A172 (cell line): Measurements from ENCODE around the gene ANKS1B. TPM values are rescaled to one million over a fixed set of nuclear protein-coding genes. Genes with fewer than 3 reads are reported as not detected.

Experiments used
- DNase-seq: peaks from one replicate; pipeline ENCODE4 v3.0.0-alpha.2; 2015; ENCODE audit warnings: low spot score
- total RNA-seq: library from RNA; depleted of rRNA; stranded (reverse); fragments of >200 nt; shearing (Covaris generic); gene quantifications from 2 replicates; pipeline ENCODE4 v1.2.3, GENCODE V29; 2014

Gene ANKS1B
- total RNA-seq, 1 experiment from 2014 or later: 0.24 TPM

DNA sequence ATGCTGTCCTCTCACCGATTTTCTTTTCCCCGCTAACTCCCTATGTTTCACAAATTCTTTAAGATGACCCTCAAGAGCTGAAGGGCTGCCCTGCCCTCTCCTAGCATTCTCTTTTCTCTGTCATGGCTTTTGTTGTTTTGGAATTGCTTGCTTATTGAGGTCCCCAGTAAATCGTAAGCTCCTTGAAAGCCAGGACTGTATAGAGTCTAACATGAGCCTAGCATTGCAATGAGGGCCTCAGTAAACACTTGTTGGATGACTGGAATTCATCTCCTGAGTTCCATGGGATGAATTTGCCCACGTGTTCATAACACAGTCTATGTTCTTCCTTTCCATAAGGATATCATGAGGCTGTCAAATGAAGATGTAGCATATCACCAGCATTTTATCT, 1247.4 kb downstream of the ANKS1B start:
- no peak for DNase-seq

DNA sequence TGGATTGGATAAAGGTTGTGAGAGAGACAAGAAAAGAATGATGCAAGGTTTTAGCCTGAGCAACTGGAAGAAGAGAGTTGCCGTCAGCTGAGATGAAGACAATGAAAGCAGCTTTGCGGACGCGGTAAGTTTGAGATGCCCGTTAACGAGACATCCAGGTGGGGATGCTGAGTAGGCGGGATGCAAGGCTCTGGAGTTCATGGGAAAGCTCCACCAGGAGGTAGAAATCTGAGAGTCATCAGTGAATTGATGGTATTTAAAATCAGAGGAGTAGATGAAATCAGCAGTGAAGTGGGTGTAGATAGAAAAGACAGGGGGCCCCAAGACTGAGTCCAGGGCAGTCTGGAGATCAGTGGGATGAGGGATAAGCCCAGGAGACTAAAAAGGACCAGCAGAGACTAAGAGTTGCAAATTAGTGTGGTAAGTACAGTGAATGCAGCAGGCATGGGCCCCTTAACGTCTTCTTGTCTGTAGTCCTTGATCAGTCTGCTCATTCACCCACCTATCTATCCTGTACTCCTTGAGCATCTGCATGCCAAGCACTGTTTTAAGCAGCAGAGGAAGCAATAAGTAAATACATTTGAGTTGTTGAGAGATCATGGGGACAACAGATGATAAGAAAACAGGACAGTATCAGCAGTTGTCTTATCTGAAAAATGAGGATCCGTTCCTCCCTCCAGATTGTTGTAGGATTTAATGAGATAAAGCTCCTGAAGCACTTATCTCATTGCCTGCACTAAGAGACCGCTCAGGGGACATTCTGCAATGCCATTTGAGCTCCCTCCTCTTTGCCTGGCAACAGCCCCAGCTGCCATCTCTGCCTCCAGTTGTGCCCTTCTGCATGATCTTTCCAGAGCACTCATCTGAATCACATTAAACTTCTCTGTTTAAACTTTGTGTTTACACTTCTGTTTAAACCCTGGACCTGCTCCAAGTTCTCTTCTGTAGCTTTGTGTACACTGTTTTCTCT, 1248.1 kb downstream of the ANKS1B start:
- DNase-seq: no peak

DNA sequence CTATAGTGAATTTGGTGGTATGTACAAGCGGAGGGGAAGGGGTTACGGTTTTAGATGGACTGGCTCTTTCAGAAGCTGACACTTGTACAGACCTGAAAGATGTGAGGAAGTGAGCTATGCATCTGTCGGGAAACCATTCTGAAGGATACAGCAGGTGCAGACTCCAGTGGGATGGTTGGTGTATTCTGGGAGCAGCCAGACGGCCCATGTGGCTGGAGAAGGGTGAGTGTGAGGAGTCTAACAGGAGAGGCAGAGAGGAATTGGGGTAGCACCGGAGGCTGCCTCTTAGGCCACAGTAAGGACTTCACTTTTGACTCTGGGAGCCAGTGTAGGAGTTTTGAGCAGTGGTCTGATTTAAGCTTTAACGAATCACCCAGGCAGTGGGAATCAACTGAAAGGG, 1248.9 kb downstream of the ANKS1B start:
- no peak for DNase-seq

DNA sequence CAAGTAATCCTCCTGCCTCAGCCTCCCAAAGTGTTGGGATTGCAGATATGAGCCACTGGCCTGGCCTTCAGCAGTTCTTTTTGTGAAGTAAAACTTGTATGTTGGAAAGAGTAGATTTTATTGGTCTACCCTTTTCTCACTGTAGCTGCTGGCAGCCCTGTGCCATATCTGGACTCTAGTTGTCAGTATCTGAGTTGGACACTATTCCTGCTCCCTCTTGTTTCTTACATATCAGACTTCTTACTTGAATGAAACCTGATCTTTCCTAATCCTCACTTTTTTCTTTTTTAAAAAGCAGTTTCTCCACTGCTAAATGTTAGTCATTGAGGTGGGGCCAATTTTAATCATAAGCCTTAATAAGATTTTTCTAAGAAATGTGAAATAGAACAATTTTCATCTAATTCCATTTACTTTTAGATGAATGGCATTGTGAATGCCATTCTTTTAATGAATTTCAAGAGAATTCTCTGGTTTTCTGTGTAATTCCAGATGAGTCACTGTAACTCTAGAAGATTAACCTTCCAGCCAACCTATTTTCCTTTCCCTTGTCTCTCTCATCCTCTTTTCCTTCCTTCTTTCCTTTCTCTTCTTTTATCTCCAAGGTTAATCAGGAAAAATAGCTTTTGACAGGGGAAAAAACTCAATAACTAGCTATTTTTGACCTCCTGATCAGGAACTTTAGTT, 1250.9 kb downstream of the ANKS1B start:
- DNase-seq: no peak

DNA sequence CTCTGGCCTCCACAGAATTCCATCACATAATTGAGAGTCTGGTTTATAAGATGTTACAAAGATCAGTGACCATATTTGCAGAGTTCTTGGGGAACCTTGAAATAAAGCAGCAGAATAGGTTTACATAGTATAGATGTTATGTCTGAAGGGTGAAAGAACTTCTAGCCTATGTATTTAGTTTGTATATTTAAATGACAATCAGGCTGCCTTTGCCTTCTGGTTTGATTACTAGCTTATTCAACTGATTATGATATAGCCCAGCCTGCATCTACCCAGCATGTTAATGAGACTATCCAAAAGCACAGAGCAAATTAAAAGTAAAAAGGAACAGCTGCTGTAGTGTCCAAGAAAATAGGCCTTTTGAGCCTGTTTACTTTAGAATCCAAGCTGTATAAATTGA, 1254.3 kb downstream of the ANKS1B start:
- DNase-seq: no peak

DNA sequence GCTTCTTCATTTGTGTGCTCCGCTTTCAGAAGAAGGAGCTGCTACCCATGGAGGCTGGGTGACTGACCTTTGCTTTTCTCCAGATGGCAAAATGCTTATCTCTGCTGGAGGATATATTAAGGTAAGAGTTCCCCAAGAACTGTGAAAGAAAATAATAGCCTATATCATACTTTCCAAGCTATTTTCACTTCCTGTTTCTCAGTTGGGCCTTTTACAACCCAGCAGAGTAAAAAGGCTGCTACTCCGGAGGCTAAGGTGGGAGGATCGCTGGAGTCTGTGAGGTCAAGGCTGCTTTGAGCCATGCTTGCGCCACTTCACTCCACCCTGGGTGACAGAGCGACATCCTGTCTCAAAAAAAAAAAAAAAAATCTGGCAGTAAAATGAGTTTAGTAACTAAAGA, 1257.5 kb downstream of the ANKS1B start:
- no peak for DNase-seq

DNA sequence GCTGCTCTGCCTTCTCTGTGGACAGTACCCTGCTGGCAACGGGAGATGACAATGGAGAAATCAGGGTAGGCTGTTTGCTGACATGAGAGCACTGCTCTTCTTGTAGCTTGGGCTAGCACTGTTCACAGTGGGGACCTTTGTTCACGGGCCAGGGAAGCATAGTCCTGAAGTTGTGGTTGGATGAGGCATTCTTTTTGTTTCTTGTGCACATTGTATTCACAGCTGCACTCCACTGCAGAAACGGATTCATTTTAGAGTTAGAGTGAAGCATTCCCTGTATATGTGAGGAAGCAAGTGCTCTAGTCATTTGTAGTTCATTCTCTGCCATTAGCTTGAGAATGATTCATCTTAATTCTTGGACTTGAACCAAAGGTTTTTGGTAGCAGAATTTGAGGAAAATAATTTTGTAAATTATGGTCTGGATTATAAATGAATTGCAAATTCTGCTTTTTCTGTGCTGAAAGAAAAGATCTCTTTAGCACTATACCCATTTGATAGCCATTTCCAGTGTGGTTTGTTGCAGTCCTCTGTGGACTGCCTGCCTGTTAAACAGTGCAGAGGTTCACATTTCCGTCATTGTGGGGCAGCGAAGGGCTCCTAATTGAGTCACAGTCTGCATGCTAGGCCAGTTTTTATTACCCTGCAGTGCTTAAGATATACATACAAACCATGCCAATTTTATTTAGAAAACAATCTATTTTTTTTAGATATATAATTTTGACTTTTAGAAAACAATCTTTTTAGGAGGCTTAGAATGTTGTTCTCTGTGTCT, 1259.1 kb downstream of the ANKS1B start:
- DNase-seq: peak; percentile 48

DNA sequence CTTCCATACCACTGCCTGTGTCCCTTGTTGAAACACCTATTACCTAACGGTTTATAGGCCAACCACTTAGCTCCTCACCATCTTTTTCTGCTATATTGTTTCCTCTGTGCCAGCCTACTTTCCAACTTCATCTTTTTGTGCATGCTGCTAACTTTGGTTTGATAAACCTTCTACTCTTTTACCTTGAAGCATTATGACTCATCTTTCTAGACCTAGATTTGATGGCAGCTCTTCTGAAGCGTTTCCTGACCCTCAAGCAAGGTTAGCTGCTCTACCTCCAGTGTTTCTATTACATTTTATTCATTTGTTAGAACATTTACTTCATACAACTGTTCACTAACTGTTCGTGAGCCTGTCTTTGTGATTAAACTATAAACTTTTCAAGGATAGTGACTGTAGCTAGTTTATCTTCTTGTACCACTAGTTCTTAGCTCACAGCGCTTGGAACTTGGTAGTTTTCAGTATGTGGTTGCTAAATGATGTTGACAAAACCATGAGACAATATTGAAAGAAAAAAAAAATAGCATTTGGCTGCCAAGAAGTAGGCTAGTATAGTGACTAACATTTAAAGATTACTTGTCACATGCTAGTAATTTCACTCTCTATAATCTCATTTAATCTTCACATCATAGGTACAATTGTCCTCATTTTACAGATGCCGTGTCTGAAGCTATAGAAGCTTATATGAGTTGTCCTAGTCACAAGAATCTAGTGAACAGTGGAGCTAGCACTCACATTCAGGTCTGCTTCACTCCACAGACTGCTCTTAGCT, 1260.2 kb downstream of the ANKS1B start:
- no peak for DNase-seq

DNA sequence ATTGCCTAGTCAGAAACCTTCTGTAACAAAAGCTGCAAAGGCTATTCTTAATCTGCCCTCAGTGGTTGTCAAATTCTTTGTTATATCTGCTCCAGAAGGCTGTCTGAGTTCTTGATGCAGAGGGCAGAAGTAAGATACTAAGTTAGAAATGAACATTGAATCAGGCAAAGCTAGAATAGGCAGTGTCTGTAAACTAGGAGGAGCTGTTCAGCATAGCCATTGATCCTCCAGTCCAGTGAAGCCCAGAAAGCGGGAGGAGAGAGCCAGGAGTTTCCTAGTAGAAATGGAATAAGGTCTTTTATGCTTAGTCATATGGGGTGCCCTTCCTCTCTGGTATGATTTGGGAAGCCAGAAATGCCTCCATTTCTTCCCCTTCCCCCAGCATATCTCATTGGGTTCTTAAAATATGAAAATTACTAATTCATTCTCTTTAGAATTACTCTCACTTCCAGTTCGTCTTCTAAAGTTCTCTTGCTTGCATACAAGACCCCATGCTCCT, 1263.5 kb downstream of the ANKS1B start:
- DNase-seq: no peak

DNA sequence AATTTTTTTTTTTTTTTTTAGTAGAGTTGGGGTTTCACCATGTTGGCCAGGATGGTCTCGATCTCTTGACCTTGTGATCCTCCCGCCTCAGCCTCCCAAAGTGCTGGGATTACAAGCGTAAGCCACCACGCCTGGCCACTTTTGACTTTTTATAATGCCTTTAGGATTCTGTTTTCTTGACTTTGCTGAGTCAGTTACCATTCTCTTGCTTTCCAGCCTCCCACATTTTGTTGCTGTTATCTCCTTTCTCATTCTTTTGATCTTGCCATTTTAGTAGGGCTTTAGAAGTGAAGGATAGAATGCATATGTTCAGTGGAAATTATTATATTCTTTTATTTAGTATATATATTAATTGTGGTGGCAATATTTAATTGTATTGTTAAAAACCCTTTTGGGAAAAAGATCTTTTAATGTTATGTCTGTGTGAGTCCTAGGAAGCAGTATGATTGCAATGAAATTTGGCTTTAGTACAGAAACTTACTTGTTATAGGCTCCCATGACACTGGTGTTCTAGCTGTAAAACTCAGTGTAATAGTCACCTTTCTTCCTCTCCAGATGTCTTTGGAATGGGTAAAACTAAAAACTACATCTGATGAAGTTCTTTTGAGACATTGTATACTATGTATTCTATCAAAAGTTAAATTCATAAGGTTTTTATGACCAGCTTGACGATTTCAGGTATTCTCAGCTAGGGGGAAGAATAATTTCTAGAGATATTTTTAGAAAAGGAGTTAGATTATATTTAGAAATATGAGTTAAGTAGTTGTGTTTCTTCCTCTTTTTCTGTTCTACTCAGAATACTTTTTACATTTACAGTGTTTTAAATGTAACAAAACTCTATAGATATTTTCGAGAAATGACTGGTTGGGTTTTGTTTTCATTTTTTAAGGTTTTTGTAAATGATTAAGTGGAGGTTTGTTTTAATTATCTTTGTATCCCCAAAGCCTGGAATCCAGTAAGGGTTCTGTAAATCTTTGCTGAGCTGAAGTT, 1264.9 kb downstream of the ANKS1B start:
- DNase-seq: no peak

DNA sequence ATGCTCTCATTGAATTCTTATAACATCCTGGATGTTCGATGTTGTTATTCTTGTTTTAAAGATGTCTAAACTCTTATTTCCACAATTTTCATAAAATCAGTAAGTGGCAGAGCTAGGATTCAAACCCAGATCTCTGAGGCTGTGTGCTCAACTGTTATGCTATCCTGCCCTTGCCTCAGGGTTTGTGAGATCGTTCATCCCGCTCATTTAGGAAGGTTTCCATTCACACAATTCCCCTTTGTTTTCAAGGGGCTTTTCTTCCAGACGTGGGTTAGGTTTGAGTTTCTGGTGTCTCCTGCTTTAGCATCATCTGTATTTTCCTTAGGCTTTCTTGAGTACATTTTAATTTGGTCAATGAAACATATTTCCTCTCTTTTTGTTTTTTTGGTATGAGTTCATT, 1270.3 kb downstream of the ANKS1B start:
- DNase-seq: no peak

DNA sequence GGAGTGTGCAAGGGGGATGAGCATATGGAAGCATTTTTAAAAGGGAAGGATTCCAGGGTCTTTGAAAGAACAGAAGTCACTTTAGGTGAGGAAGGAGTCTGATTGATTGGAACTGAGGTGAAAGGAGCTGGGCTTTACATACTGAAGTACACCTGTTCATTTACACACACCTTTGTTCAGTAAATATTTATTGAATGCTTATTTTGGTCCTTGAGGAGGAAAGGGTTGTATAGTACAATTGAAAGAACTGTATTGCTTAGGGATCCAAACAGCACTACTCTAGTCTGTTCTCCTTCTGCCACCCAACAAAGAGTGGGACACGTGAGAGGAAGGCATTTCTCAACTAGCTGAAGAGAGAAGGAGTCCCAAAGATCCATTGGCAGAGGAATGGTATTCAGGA, 1275.7 kb downstream of the ANKS1B start:
- no peak for DNase-seq

DNA sequence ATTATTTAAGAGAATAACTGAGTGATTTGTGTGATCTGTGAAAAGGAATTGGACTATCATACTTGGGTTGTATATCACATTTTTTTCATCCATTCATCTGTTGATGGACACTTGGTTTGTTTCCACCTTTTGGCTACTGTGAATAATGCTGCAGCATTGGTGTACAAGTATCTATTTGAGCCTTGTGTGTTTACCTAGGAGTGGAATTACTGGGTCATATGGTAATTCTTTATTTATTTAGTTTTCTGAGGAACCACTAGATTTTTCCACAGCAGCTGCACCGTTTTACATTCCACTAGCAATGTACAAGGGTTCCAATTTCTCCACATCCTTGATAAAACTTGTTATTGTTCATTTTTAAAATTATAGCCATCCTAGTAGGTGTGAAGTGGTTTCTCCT, 1283.6 kb downstream of the ANKS1B start:
- DNase-seq: no peak

DNA sequence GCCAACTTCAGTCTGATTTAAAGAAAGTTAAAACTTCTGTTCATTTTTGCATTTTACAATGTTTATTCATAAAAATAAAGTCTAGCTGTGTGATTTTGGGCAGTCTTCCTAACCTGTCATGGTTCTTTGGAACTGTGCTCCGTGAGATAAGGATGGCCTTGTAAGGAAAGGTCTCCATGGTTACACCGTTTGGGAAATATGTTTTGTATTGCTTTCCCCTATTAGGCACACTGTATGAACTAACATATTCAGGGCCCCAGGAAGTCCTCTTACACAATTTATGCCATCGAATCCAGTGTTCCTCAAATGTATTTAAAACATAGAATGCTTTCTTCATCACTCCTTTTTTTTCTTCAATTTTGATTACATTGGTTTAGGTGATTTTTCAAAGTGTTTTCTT, 1285.2 kb downstream of the ANKS1B start:
- no peak for DNase-seq

DNA sequence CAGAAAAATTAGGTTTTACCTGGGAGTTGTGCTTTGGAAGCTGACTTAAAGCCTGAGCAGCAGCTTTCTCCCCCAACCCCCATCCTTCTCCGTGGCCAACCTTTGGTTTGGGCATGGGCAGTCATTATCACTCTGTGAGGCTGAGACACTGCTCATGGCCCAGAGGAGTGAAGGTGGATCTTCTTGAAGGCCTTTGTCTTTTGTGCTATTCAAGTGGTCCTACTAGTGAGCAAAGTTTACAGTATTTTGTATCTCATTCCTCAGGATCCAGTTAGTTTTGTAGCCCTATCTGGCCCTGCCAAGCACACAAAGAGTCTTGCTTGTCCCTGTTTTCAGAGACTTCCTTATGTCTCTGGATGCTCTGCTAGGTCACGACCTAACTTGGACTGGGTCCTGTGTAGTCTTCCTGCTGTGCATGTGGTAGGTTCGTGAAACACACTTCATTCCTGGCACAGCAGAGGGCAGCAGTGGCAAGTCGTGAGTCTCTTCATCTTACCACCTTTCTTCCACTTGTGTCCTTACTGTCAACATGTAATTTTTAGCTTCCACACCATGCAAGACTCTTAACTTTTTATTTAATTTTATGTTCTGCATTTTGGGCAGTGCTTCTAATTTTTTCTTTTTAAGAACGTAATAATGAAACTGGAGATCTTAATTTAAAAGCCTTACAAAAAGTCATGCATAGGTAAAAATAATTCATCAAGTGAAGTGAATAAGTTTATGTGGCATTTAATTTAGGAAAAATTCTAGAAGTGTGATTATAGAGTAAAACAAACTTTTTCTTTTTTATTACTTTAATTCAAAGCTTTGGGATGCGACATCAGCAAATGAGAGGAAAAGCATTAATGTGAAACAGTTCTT, 1285.9 kb downstream of the ANKS1B start:
- peak; percentile 44 for DNase-seq

DNA sequence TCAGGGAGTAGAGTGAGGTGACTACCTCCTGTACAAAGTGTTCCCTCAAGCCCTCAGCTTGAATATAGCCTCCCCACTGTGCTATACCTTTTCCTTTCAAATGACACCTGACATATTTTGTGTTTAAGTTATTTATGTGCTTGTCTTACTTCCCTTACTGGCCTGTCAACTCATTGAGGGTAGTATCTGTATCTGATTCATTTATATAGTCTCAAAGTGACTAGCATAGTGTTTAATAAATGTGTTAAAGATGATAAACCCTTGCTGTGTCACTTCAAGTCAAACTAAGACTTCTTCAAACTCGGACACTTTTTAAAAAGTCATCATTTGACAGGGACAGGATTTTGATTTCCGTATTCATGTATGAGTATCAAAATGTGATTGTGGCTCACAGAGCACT, 1287.5 kb downstream of the ANKS1B start:
- DNase-seq: no peak

DNA sequence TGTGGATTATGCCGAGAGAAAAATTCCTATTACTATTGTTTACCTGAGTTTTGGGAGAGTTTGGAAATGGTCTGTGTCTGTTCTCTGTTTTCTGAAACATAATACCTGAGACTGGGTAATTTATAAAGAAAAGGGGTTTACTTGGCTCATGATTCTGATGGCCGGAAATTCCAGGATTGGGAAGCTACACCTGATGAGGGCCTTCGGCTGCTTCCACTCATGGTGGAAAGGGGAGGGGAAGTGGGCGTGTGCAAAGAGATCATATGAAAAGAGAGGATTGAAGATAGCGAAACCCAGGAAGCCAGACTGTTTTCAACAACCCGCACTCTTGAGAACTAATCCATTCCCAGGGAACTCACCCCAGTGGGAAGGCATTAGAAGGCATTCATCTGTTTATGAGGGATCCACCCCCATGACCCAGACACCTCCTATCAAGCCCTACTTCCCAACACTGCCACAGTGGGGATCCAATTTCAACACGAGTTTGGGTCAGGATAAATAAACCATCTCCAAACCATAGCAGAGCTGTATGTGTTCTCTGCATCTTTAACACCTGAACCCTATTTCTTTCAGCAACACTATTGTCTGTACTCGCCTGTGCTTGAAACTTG, 1288.6 kb downstream of the ANKS1B start:
- DNase-seq: no peak

DNA sequence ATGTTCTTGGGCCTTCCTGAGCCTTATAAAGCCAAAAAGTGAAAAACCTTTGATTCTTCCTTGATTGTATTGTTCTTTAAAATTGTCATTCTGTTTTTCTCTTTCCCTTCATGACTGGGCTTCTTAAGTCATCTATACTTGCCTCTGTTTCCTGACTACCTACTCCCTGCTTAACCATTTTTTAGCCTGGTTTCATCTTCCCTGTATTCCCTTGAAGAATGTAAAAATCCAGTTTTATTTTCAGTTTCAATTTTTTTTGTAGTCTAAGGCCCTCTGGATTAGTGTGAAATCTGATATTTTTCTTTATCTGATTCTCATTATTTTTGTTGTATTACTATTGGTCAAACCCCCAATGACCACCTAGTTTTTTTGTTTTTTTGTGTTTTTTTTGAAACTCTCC, 1293.4 kb downstream of the ANKS1B start:
- DNase-seq: no peak

DNA sequence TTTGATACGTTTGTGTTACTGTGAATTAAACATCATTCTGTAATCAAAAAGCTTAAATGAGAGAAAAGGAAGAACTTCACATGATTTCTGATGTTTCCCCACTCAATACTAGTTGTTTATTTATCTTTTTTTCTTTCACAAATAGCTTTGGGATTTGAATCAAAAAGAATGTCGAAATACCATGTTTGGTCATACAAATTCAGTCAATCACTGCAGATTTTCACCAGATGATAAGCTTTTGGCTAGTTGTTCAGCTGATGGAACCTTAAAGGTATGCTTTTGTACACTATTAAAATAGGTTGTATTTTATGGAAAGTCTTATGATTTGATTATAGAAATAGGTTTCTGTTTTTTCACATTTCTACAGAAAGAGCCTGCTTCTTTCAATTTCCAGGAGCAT, 1298.1 kb downstream of the ANKS1B start:
- DNase-seq: no peak
